T-cell (primary cell): ENCODE data around the gene TENM3. TPM values are rescaled to one million over a fixed set of nuclear protein-coding genes. Genes with fewer than 3 reads are reported as not detected.
"Not testable (repeated sequence)": the region's sequence is repeated elsewhere in the genome, so short reads cannot be mapped to it uniquely, and the experiment has no call there.

Experiments
- ATAC-seq, 4 experiments: fragments of 200-7000 bp in 3 of 4; fragments of 150-1000 bp in 1 of 4; cut with Tn5 transposase; replicated peaks in 1 of 4; 1 replicate in 3 of 4; 2 replicates in 1 of 4; pipeline ENCODE4 v1.10.0; 2021; ENCODE audit warnings: moderate library complexity in 3 of 4, mild to moderate bottlenecking in 2 of 4, moderate number of reproducible peaks in 1 of 4
- CTCF ChIA-PET, 2 donors: fragments of 300-600 bp; sonication (Branson Sonifier 250); formaldehyde crosslinking; loops; one replicate each; lab custom pipeline; 2022; ENCODE audit warnings: antibody characterized with exemption in 2 of 2; lab: Charles Lee
- POLR2A ChIA-PET, 2 donors: fragments of 300-600 bp; sonication (Branson Sonifier 250); formaldehyde crosslinking; loops; one replicate each; lab custom pipeline; 2022; ENCODE audit warnings: antibody characterized with exemption in 2 of 2; lab: Charles Lee
- DNase-seq, 35 experiments: peaks; one replicate each; pipeline versions ENCODE4 v3.0.0 to v3.0.0-alpha.2; 2013 to 2023
- H3K27ac ChIP-seq: one replicate; pipeline ENCODE4 v1.5.1; 2013; ENCODE audit warnings: low read length
- H3K27me3 ChIP-seq, 2 experiments: replicated peaks in 1 of 2; 1 replicate in 1 of 2; 2 replicates in 1 of 2; pipeline versions ENCODE4 v1.6.1 to v1.7.0; 2013; ENCODE audit warnings: low read length in 1 of 2, mixed read lengths in 1 of 2; ENCODE audit not compliant: control insufficient read depth in 2 of 2, insufficient read depth in 2 of 2; ENCODE audit errors: extremely low read depth in 1 of 2
- H3K36me3 ChIP-seq, 2 donors: 1 replicate in 1 of 2; 2 replicates in 1 of 2; pipeline versions ENCODE4 v1.6.1 to v1.7.0; 2013; ENCODE audit warnings: low read length in 1 of 2; ENCODE audit not compliant: control insufficient read depth in 2 of 2, insufficient read depth in 1 of 2; ENCODE audit errors: extremely low read depth in 1 of 2
- H3K4me1 ChIP-seq, 2 experiments: 1 replicate in 1 of 2; 2 replicates in 1 of 2; pipeline versions ENCODE4 v1.6.1 to v1.7.0; 2013; ENCODE audit warnings: low read length in 2 of 2, mixed read lengths in 1 of 2; ENCODE audit not compliant: insufficient read depth in 2 of 2, control insufficient read depth in 1 of 2; ENCODE audit errors: extremely low read depth in 1 of 2
- H3K4me3 ChIP-seq, 2 donors: 1 replicate in 1 of 2; 2 replicates in 1 of 2; pipeline versions ENCODE4 v1.5.1 to v1.7.0; 2013; ENCODE audit warnings: mild to moderate bottlenecking in 2 of 2, low read length in 1 of 2, moderate library complexity in 1 of 2; ENCODE audit not compliant: control insufficient read depth in 1 of 2; ENCODE audit errors: extremely low read depth in 1 of 2
- H3K9me3 ChIP-seq: 2 replicates; pipeline ENCODE4 v1.7.0; 2013
- H3K27ac Mint-ChIP-seq, 2 donors: one replicate each; pipeline ENCODE4 v1.8.0; 2020 to 2021; ENCODE audit warnings: mild to moderate bottlenecking in 2 of 2, mixed read lengths in 2 of 2
- H3K27me3 Mint-ChIP-seq, 2 donors: one replicate each; pipeline ENCODE4 v1.8.0; 2021 to 2022; ENCODE audit warnings: mixed read lengths in 2 of 2
- H3K36me3 Mint-ChIP-seq: one replicate; pipeline ENCODE4 v1.8.0; 2021; ENCODE audit warnings: mixed read lengths
- H3K4me1 Mint-ChIP-seq, 3 donors: one replicate each; pipeline ENCODE4 v1.8.0; 2020 to 2022; ENCODE audit warnings: mixed read lengths in 3 of 3, mild to moderate bottlenecking in 1 of 3
- H3K4me3 Mint-ChIP-seq, 3 donors: one replicate each; pipeline ENCODE4 v1.8.0; 2020 to 2022; ENCODE audit warnings: mild to moderate bottlenecking in 3 of 3, mixed read lengths in 3 of 3, moderate library complexity in 3 of 3
- H3K9me3 Mint-ChIP-seq, 3 donors: one replicate each; pipeline ENCODE4 v1.8.0; 2020 to 2022; ENCODE audit warnings: mixed read lengths in 3 of 3
- WGBS: methylation state at CpG from one replicate; pipeline ENCODE4 v1.1.5; 2013; ENCODE audit warnings: missing lambda C conversion rate; ENCODE audit not compliant: insufficient coverage; 5-methylcytosine and 5-hydroxymethylcytosine counted together
- total RNA-seq, 35 experiments: library from RNA in 6 of 35; stranded (reverse) in 6 of 35; fragments of 120-200 nt in 1 of 35; gene quantifications; one replicate each; pipeline versions ENCODE4 v1.2.1 to v1.2.4 and lab custom pipeline; 2013 to 2026

The TENM3 gene
- total RNA-seq, 5 donors from 2014 or later (not counting 1 experiment from before 2014, with no cell fraction given) = 0.03 to 0.44 (median 0.16) TPM; not detected in 2

DNA sequence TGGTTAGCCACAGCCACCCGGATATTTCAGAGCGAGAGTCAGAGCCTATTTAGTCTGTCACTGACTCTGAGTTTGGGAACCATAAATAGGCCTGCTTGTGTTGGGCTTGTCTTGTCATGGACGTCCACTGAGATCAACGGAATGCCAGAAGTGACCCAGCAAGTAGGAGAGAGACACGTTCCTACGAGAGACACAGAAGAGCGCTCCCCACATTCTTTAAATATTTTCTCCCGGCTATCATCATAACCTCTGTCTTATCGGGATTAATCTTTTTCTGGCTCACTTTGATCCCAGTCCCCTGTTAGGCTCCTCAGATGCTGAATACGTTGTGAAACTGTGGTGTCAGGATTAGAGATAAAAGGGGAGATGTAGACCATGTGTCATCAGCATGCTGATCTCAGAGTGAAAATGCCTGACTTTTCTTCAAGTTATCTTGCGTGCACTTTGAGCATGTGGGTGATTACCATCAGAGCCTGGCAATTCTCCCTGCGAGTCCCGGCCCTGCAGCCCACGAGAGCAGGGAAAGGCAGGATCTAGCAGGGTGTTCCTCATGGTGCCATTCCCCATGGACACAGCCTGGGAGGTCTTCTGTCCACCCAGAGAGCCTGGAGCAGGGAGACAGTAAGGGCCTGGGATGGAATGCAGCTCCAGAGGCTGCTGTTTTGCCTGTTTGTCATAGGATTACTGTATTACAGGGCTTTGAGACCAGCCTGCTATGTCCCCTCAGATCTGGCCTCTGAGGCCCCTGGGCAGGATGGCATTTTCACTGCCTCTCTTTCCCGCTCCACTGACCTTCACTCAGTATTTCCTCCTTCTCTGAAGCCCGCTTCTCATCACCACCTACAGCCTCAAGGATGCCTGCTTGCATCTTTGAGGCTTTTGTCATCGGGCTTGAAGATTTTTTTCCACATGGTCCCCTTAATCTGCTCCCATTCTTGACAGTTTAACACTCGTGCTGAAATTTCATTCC lies 2.8 kb upstream of the TENM3 start:
- Histone ChIP-seq H3K36me3 (no peaks in the 10 kb centered on the region), H3K9me3 (no peaks in the 10 kb centered on the region), H3K4me3 (no peak overlapping the region), H3K27me3 (no peaks in the 10 kb centered on the region), H3K4me1 (no peaks in the 10 kb centered on the region), H3K27ac (no peak overlapping the region)
- DNase-seq (no peak), ATAC-seq (no peak)
- peaks cover 0 to 3% of the 10 kb centered on the region in 2 donors for H3K27me3 Mint-ChIP-seq
- no peak overlapping the region for H3K4me3 Mint-ChIP-seq
- POLR2A ChIA-PET = no interaction called here
- no peak overlapping the region for H3K27ac Mint-ChIP-seq
- peaks cover 3 to 12% (median 4%) of the 10 kb centered on the region in 3 donors for H3K9me3 Mint-ChIP-seq
- no peaks in the 10 kb centered on the region for H3K4me1 Mint-ChIP-seq
- 69% methylated on average over 17 of the region's 18 CpGs for WGBS
- CTCF ChIA-PET = no interaction called here
- no peaks in the 10 kb centered on the region for H3K36me3 Mint-ChIP-seq

DNA sequence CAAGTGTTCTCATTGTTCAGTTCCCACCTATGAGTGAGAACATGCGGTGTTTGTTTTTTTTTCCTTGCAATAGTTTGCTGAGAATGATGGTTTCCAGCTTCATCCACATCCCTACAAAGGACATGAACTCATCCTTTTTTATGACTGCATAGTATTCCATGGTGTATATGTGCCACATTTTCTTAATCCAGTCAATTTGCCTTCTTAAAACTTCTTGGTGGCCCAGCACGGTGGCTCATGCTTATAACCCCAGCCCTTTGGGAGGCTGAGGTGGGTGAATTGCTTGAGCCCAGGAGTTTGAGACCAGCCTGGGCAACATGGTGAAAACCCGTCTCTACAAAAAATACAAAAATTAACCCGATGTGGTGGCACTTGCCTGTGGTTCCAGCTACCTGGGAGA lies 942 bp upstream of the TENM3 start:
- H3K4me1 ChIP-seq, CTCF ChIA-PET, POLR2A ChIA-PET, H3K36me3 Mint-ChIP-seq, H3K9me3 ChIP-seq, H3K36me3 ChIP-seq, DNase-seq, H3K27ac ChIP-seq, H3K4me1 Mint-ChIP-seq, H3K27me3 ChIP-seq, H3K4me3 ChIP-seq, H3K27ac Mint-ChIP-seq, ATAC-seq, H3K27me3 Mint-ChIP-seq, H3K4me3 Mint-ChIP-seq: not testable (repeated sequence)
- WGBS = 89% methylated on average over 2 of the region's 4 CpGs
- peaks cover 0 to 15% (median 4%) of the 10 kb centered on the region in 3 donors for H3K9me3 Mint-ChIP-seq

DNA sequence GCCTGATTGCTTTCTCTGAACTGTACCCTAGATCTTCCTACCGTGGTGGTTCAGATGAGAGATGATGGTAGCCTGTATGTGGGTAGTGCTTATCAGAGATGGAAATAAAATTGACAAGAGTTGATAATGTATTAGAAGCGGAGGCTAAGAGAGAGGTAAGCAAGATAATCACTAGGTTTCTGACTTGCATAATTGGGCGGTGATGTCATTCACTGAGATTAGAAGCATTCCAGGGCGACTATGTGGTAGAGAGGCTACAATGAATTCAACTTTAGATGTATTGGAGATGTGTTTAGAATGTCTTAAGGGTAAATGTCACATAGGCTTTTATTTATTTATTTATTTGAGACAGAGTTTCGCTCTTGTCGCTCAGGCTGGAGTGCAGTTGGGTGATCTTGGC lies 415 bp upstream of the TENM3 start:
- Mint-ChIP-seq H3K9me3 (peaks cover 0 to 15% (median 4%) of the 10 kb centered on the region in 3 donors), H3K27ac (no peak overlapping the region), H3K36me3 (no peaks in the 10 kb centered on the region), H3K4me3 (no peak overlapping the region), H3K4me1 (no peaks in the 10 kb centered on the region), H3K27me3 (peaks cover 0 to 7% of the 10 kb centered on the region in 2 donors)
- POLR2A ChIA-PET = no interaction called here
- no peak overlapping the region for H3K27ac ChIP-seq
- CTCF ChIA-PET = no interaction called here
- WGBS = 89% methylated on average over 5 of the region's 6 CpGs
- no peaks in the 10 kb centered on the region for H3K36me3 ChIP-seq
- DNase-seq (no peak), ATAC-seq (no peak)
- no peaks in the 10 kb centered on the region for H3K9me3 ChIP-seq
- no peaks in the 10 kb centered on the region for H3K4me1 ChIP-seq
- H3K27me3 ChIP-seq = no peaks in the 10 kb centered on the region
- H3K4me3 ChIP-seq = no peak overlapping the region

DNA sequence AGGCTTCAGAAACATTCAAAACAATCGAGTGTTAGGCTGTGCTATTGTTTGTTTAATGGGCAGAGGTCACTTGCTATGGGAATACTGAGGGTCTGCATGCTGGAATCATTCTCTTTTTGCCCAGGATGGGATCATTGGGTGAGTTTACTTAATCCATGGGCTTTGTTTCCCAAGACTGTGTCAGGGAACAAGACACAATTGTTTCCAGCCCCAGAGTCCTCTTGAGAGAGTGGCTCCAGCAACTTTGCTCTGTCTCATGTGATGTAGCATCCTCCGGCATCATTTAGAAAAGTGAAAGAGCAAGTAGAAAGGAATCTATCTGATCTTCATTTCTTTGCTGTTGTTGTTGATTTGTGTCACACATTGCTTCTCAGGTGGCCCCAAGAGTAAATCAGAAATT lies 1.8 kb downstream of the TENM3 start:
- H3K27ac ChIP-seq = no peak overlapping the region
- POLR2A ChIA-PET = no interaction called here
- no peak for ATAC-seq

DNA sequence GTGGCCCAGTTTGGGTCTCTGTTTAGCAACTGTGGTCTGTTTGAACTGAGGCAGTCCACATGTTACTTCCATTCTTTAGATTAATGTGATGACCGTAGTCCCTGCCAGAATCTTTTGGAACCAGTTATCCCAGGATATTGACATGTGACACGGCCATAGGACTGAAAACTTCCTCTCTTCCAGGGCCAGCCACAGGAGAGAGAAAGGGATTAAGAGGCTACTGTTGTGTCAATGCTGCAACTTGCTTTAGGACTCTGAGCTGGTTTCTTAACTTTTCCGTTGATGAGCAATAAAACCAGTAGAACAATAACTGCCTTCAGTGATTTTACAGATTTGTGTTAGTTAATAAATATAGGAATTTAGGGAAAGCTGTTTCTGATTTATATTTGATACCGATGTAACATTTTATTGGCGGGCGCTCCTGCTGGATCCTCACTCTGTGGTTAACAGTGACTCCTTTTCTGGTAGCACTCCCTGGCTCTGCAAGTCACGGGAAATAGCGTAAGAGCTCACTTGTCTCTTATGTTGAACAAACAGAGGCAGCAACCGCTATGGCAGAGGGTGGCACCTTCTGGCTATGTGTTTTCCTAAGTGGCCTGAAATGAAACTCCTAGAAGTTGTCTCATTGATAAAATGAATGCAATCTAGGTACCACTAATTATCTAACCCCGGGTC lies 2.5 kb downstream of the TENM3 start:
- Histone ChIP-seq H3K27me3 (no peaks in the 10 kb centered on the region), H3K9me3 (no peaks in the 10 kb centered on the region), H3K36me3 (no peaks in the 10 kb centered on the region), H3K4me3 (no peak overlapping the region), H3K4me1 (no peaks in the 10 kb centered on the region), H3K27ac (no peak overlapping the region)
- no peak for ATAC-seq
- POLR2A ChIA-PET = no interaction called here
- Mint-ChIP-seq H3K27ac (no peak overlapping the region), H3K4me1 (no peaks in the 10 kb centered on the region), H3K9me3 (peaks cover 2 to 15% (median 7%) of the 10 kb centered on the region in 3 donors), H3K27me3 (peaks cover 0 to 7% of the 10 kb centered on the region in 2 donors), H3K36me3 (no peaks in the 10 kb centered on the region), H3K4me3 (no peak overlapping the region)
- 81% methylated on average over 3 of the region's 10 CpGs for WGBS
- no peak for DNase-seq
- CTCF ChIA-PET = no interaction called here

More for the DNA sequence above, 1.8 kb downstream of the TENM3 start:
- no peak overlapping the region for H3K4me3 ChIP-seq
- Mint-ChIP-seq H3K27me3 (peaks cover 0 to 7% of the 10 kb centered on the region in 2 donors), H3K9me3 (peaks cover 2 to 15% (median 4%) of the 10 kb centered on the region in 3 donors), H3K4me1 (no peaks in the 10 kb centered on the region), H3K36me3 (no peaks in the 10 kb centered on the region), H3K27ac (no peak overlapping the region), H3K4me3 (no peak overlapping the region)
- H3K36me3 ChIP-seq = no peaks in the 10 kb centered on the region
- WGBS = 38% methylated on average over 1 of the region's 2 CpGs
- no peaks in the 10 kb centered on the region for H3K9me3 ChIP-seq
- DNase-seq = no peak
- no peaks in the 10 kb centered on the region for H3K4me1 ChIP-seq
- no peaks in the 10 kb centered on the region for H3K27me3 ChIP-seq
- CTCF ChIA-PET = no interaction called here

DNA sequence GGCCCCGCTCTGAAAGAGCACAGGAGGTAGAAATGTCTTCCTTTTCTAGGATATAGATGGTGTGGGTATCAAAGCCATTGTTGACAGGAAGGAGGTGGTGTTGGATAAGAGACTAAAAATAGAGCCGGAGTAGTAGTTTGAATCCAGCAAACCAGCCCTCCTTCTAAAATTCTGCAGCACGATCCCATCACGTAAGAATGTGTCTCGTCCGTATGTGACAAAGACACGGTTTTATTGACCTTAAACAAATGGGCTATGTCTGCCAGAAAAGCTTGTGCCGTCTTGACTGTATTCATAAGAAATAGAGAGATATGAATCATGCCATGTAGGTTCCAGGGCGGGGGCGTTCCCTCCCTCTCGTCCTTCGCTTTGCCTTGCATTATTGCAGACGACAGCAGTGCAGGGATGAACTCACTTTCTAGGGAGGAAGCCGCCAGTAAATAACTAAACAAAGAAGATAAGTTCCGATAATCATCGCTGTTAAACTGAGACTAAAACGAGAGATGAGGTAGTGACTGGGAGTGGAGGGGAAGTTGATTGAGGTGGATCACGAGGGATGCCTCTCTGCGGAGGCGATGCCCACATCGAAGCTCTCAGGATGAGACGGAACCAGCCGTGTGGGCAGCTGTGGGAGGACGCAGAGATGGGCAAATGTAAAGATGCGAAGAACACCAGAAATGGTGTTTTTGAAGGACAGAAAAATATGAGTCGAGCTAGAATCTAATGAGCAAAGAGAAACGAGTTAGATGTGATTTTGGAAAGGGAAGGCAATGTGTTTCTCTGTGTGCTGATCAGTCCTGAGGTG lies 3.4 kb downstream of the TENM3 start:
- no peaks in the 10 kb centered on the region for H3K9me3 ChIP-seq
- Mint-ChIP-seq H3K4me1 (no peaks in the 10 kb centered on the region), H3K27ac (no peak overlapping the region), H3K27me3 (peaks cover 0 to 7% of the 10 kb centered on the region in 2 donors), H3K4me3 (no peak overlapping the region), H3K36me3 (no peaks in the 10 kb centered on the region), H3K9me3 (peaks cover 2 to 15% (median 7%) of the 10 kb centered on the region in 3 donors)
- H3K4me1 ChIP-seq = no peaks in the 10 kb centered on the region
- no peak overlapping the region for H3K4me3 ChIP-seq
- no peak for DNase-seq
- H3K36me3 ChIP-seq = no peaks in the 10 kb centered on the region
- ATAC-seq = no peak
- no peaks in the 10 kb centered on the region for H3K27me3 ChIP-seq
- POLR2A ChIA-PET = interaction anchor here in 1 of 2 donors (0.6 kb wide), 1 partner anchor 93 kb away, joined by 3 read pairs; no protein-coding TSS in a partner anchor
- H3K27ac ChIP-seq = no peak overlapping the region
- CTCF ChIA-PET = no interaction called here
- WGBS = 71% methylated on average over 19 of the region's 27 CpGs
